HG02943 (cell line): ENCODE results near the gene RAI1.
"Not testable (repeated sequence)": the region's sequence is repeated elsewhere in the genome, so short reads cannot be mapped to it uniquely, and the experiment has no call there.

Experiments used
- ATAC-seq: cut with Tn5 transposase; IDR thresholded peaks from one replicate; pipeline ENCODE4 v1.9.1; 2021; ENCODE audit warnings: mild to moderate bottlenecking, low read depth, moderate library complexity; ENCODE audit not compliant: unreplicated experiment

RAI1 gene

GRCh38 chr17:17679243-17679642 is 2.0 kb upstream of the RAI1 start:
- no peak for ATAC-seq

GRCh38 chr17:17679748-17680147 is 1.5 kb upstream of the RAI1 start:
- ATAC-seq: no peak

GRCh38 chr17:17680477-17681186 is 626 bp upstream of the RAI1 start:
- ATAC-seq: no peak

GRCh38 chr17:17681744-17682292 is 560 bp downstream of the RAI1 start:
- ATAC-seq: no peak

- no peak for ATAC-seq
Observed at GRCh38 chr17:17682293-17682736, 1.1 kb downstream of the RAI1 start.

GRCh38 chr17:17682737-17683680 is 1.8 kb downstream of the RAI1 start:
- no peak for ATAC-seq

- no peak for ATAC-seq
Observed at GRCh38 chr17:17683710-17684365, 2.6 kb downstream of the RAI1 start.

GRCh38 chr17:17684906-17685774 is 3.9 kb downstream of the RAI1 start:
- ATAC-seq: no peak

GRCh38 chr17:17685775-17686291 is 4.6 kb downstream of the RAI1 start:
- no peak for ATAC-seq

GRCh38 chr17:17689312-17689711 is 8.1 kb downstream of the RAI1 start:
- ATAC-seq: no peak

GRCh38 chr17:17690233-17690632 is 9.0 kb downstream of the RAI1 start:
- not testable (repeated sequence) for ATAC-seq

- no peak for ATAC-seq
Observed at GRCh38 chr17:17691468-17692263, 10.4 kb downstream of the RAI1 start.

- ATAC-seq: no peak
Observed at GRCh38 chr17:17692353-17693252, 11.3 kb downstream of the RAI1 start.

- ATAC-seq: no peak
Observed at GRCh38 chr17:17693253-17694168, 12.3 kb downstream of the RAI1 start.

GRCh38 chr17:17694169-17695081 is 13.2 kb downstream of the RAI1 start:
- ATAC-seq: no peak

GRCh38 chr17:17696085-17696484 is 14.8 kb downstream of the RAI1 start:
- ATAC-seq: no peak
